CD4-positive, alpha-beta memory T cell (primary cell): Measurements from ENCODE around the gene AHDC1. TPM values are rescaled to one million over a fixed set of nuclear protein-coding genes. Genes with fewer than 3 reads are reported as not detected.

Experiments used
- CTCF ChIA-PET: fragments of 350-600 bp; sonication (Branson Sonifier 250); formaldehyde crosslinking; loops from one replicate; lab custom pipeline; 2021; ENCODE audit warnings: inconsistent platforms; ENCODE audit not compliant: partially characterized antibody; lab: Charles Lee
- POLR2A ChIA-PET: fragments of 350-600 bp; sonication (Branson Sonifier 250); formaldehyde crosslinking; loops from one replicate; lab custom pipeline; 2021; ENCODE audit not compliant: partially characterized antibody; lab: Charles Lee
- DNase-seq, 5 donors: peaks; one replicate each; pipeline versions ENCODE4 v3.0.0 to v3.0.0-alpha.2; 2020 to 2022; ENCODE audit warnings: mixed read lengths in 1 of 5
- H3K27ac ChIP-seq: one replicate; pipeline ENCODE4 v1.7.0; 2013; ENCODE audit warnings: low read depth, low read length
- H3K27me3 ChIP-seq: 2 replicates; pipeline ENCODE4 v1.7.0; 2013; ENCODE audit warnings: mild to moderate bottlenecking, low read length, moderate library complexity; ENCODE audit not compliant: insufficient read depth
- H3K36me3 ChIP-seq: 2 replicates; pipeline ENCODE4 v1.7.0; 2013; ENCODE audit warnings: mild to moderate bottlenecking, low read length, moderate library complexity; ENCODE audit not compliant: insufficient read depth
- H3K4me1 ChIP-seq: 2 replicates; pipeline ENCODE4 v1.7.0; 2013; ENCODE audit warnings: mild to moderate bottlenecking, low read length, moderate library complexity; ENCODE audit not compliant: insufficient read depth
- H3K4me3 ChIP-seq, 2 donors: one replicate each; pipeline ENCODE4 v1.7.0; 2013; ENCODE audit warnings: low read length in 2 of 2, mild to moderate bottlenecking in 1 of 2
- H3K9me3 ChIP-seq, 2 donors: one replicate each; pipeline ENCODE4 v1.7.0; 2013; ENCODE audit warnings: low read length in 2 of 2, control low read depth in 1 of 2; ENCODE audit not compliant: control insufficient read depth in 1 of 2
- H3K27ac Mint-ChIP-seq, 7 donors: one replicate each; pipeline ENCODE4 v1.8.0; 2020 to 2021; ENCODE audit warnings: mixed read lengths in 7 of 7, mild to moderate bottlenecking in 6 of 7, inconsistent platforms in 3 of 7, moderate library complexity in 3 of 7
- H3K27me3 Mint-ChIP-seq, 2 donors: one replicate each; pipeline ENCODE4 v1.8.0; 2020 to 2021; ENCODE audit warnings: mixed read lengths in 2 of 2
- H3K36me3 Mint-ChIP-seq, 2 donors: one replicate each; pipeline ENCODE4 v1.8.0; 2020 to 2021; ENCODE audit warnings: mixed read lengths in 2 of 2, inconsistent platforms in 1 of 2, mild to moderate bottlenecking in 1 of 2
- H3K4me1 Mint-ChIP-seq, 4 donors: one replicate each; pipeline ENCODE4 v1.8.0; 2020 to 2021; ENCODE audit warnings: mixed read lengths in 4 of 4, mild to moderate bottlenecking in 1 of 4
- H3K4me3 Mint-ChIP-seq, 8 donors: one replicate each; pipeline ENCODE4 v1.8.0; 2020 to 2021; ENCODE audit warnings: mixed read lengths in 8 of 8, mild to moderate bottlenecking in 7 of 8, moderate library complexity in 6 of 8, inconsistent platforms in 3 of 8
- H3K9me3 Mint-ChIP-seq, 8 donors: one replicate each; pipeline ENCODE4 v1.8.0; 2020 to 2021; ENCODE audit warnings: mixed read lengths in 8 of 8, mild to moderate bottlenecking in 5 of 8, inconsistent platforms in 3 of 8, moderate library complexity in 1 of 8
- intact Hi-C: fragments of 100-400 bp; cut with micrococcal nuclease; formaldehyde crosslinking; loops from one replicate; pipeline ENCODE4 v1.15.1; 2023
- polyA plus RNA-seq, 2 donors: library from polyadenylated mRNA; unstranded; fragments of 300-500 nt; fragmentation: Illumina TruSeq; gene quantifications; one replicate each; pipeline ENCODE4 v1.2.3, GENCODE V29; 2021
- total RNA-seq, 2 experiments: library from RNA; stranded (reverse); gene quantifications; one replicate each; pipeline ENCODE4 v1.2.3, GENCODE V29; 2021

Gene AHDC1
- total and polyA plus RNA-seq, 4 experiments from 2014 or later = 0.02 to 19.2 (median 10.0) TPM

DNA sequence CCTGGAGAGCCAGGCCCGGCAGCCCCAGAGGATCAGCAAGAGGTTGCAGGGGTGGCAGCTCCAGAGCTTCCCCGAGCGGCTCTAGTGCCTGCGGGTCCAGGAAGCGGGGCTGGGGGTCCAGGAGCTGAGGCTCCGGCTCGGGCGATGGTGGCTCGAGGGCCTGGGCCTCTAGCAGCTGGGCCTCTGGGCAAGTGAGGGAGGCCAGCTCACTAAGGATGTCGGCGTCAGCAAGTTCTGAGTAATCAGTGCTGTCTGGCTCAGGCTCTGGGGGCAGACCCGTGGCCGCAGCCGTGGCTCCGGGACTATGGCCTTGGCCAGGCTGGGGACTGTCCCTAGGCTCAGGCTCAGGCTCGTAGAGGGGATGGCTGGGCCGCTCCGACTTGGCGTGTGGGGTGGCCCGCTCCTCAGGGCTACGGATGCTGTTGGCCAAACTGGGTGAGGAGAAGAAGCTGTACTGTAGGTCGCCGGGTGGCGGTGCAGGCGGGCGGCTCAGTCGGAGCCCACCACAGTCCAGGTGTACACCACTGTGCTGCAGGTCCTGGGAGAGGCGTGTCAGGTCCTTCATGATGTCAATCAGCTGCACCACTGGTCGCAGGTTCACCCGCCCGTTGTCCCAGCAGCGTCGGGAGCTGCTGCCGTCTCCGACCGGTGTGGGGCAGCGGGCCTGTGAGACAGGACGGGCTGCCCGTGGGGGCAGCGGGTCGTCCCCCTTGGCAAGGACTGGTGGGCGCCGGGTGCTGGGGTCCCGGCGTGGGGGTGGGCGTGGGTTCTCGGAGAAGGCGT, 52.6 kb downstream of the AHDC1 start:
- Histone ChIP-seq H3K4me3 (no peak overlapping the region), H3K36me3 (no peaks in the 10 kb centered on the region), H3K27ac (no peak overlapping the region), H3K27me3 (no peaks in the 10 kb centered on the region), H3K9me3 (no peaks in the 10 kb centered on the region), H3K4me1 (peaks cover 12% of the 10 kb centered on the region)
- no peaks in the 10 kb centered on the region for H3K27me3 Mint-ChIP-seq
- peak in 1 of 5 donors; percentile 13 for DNase-seq
- H3K9me3 Mint-ChIP-seq = no peaks in the 10 kb centered on the region
- ChIA-PET POLR2A (no interaction called here), CTCF (interaction anchor here (1.9 kb wide), 1 partner anchor 27 kb away, joined by 5 read pairs; no protein-coding TSS in a partner anchor)
- peaks cover 0 to 12% of the 10 kb centered on the region in 2 donors for H3K36me3 Mint-ChIP-seq
- intact Hi-C loops = no loop called here
- H3K4me1 Mint-ChIP-seq = peaks cover 4 to 22% (median 12%) of the 10 kb centered on the region in 4 donors
- no peak overlapping the region for H3K4me3 Mint-ChIP-seq
- H3K27ac Mint-ChIP-seq = no peak overlapping the region

- Histone ChIP-seq H3K9me3 (no peaks in the 10 kb centered on the region), H3K4me1 (peaks cover 5% of the 10 kb centered on the region), H3K27me3 (no peaks in the 10 kb centered on the region), H3K27ac (no peak overlapping the region), H3K36me3 (no peaks in the 10 kb centered on the region), H3K4me3 (no peak overlapping the region)
- ChIA-PET CTCF (no interaction called here), POLR2A (no interaction called here)
- peaks cover 0 to 10% of the 10 kb centered on the region in 2 donors for H3K36me3 Mint-ChIP-seq
- no peaks in the 10 kb centered on the region for H3K9me3 Mint-ChIP-seq
- no peak overlapping the region for H3K27ac Mint-ChIP-seq
- peak in 1 of 5 donors; percentile 13 for DNase-seq
- no peaks in the 10 kb centered on the region for H3K27me3 Mint-ChIP-seq
- H3K4me3 Mint-ChIP-seq = no peak overlapping the region
- H3K4me1 Mint-ChIP-seq = peaks cover 2 to 17% (median 6%) of the 10 kb centered on the region in 4 donors
- intact Hi-C loops = no loop called here
Measured at GRCh38 chr1:27550510-27551169, 53.3 kb downstream of the AHDC1 start.

- Mint-ChIP-seq H3K36me3 (peaks cover 0 to 10% of the 10 kb centered on the region in 2 donors), H3K9me3 (no peaks in the 10 kb centered on the region), H3K4me3 (no peak overlapping the region), H3K4me1 (peaks cover 2 to 17% (median 2%) of the 10 kb centered on the region in 4 donors), H3K27ac (no peak overlapping the region), H3K27me3 (no peaks in the 10 kb centered on the region)
- H3K4me3 ChIP-seq = no peak overlapping the region
- DNase-seq = peak in 1 of 5 donors; percentile 9
- no peaks in the 10 kb centered on the region for H3K9me3 ChIP-seq
- intact Hi-C loops = no loop called here
- POLR2A ChIA-PET = no interaction called here
- H3K27ac ChIP-seq = no peak overlapping the region
- H3K36me3 ChIP-seq = no peaks in the 10 kb centered on the region
- CTCF ChIA-PET = no interaction called here
- H3K4me1 ChIP-seq = no peaks in the 10 kb centered on the region
- no peaks in the 10 kb centered on the region for H3K27me3 ChIP-seq
Measured at GRCh38 chr1:27549807-27550408, 54.0 kb downstream of the AHDC1 start.

DNA sequence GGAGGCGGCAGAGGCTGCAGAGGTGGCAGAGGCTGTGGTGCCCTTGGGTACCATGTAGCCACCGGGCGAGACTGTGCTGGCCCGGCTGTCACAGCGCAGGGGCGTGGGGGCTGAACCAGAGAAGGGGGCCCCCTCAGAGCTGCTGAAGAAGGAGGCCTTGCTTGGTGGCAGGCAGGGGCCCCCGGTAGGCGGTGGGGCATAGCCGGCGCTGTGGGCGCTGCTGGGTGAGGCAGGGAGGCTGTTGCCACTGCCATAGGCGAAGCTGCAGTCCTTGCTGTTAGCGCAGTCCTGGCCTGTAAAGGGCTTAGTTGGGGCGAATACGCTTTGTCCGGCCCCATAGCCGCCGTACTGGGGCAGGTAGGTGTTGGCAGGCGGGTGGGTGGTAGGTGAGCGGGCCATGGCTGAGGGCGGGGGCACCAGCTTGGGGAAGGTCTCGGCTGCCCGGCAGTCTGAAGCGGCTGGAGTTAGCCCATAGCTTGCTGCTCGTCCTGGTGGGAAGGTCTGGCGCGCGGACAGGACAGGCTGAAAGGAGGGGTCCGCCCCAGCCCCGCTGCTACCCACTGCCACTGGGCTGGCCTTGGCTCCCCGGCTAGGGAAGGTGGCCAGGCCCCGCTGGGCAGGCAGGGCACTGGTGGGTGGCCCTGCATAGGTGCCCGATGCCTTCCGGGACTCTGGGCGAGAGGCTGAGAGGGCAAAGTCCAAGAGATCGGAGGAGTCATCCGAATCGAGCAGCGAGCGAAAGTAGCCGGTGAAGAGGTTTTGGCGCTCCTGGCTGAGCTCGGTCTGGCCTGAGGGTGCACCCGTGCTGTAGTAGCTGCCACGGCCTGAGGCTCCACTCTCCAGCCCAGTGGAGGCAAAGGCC, 54.9 kb downstream of the AHDC1 start:
- peaks cover 0 to 11% of the 10 kb centered on the region in 2 donors for H3K36me3 Mint-ChIP-seq
- no peak overlapping the region for H3K27ac Mint-ChIP-seq
- CTCF ChIA-PET = no interaction called here
- Histone ChIP-seq H3K27ac (no peak overlapping the region), H3K27me3 (no peaks in the 10 kb centered on the region), H3K36me3 (no peaks in the 10 kb centered on the region), H3K4me3 (no peak overlapping the region), H3K4me1 (no peaks in the 10 kb centered on the region), H3K9me3 (no peaks in the 10 kb centered on the region)
- H3K4me1 Mint-ChIP-seq = peaks cover 1 to 10% (median 7%) of the 10 kb centered on the region in 4 donors
- DNase-seq = peak in 1 of 5 donors; percentile 12
- intact Hi-C loops = no loop called here
- no peaks in the 10 kb centered on the region for H3K27me3 Mint-ChIP-seq
- POLR2A ChIA-PET = no interaction called here
- no peaks in the 10 kb centered on the region for H3K9me3 Mint-ChIP-seq
- no peak overlapping the region for H3K4me3 Mint-ChIP-seq

GRCh38 chr1:27548136-27548853, 55.6 kb downstream of the AHDC1 start:
- H3K27ac ChIP-seq = no peak overlapping the region
- CTCF ChIA-PET = no interaction called here
- peak in 1 of 5 donors; percentile 25 for DNase-seq
- Mint-ChIP-seq H3K27me3 (no peaks in the 10 kb centered on the region), H3K9me3 (no peaks in the 10 kb centered on the region), H3K27ac (no peak overlapping the region), H3K36me3 (peaks cover 0 to 10% of the 10 kb centered on the region in 2 donors), H3K4me3 (no peak overlapping the region), H3K4me1 (peaks cover 0 to 9% (median 6%) of the 10 kb centered on the region in 4 donors)
- no peaks in the 10 kb centered on the region for H3K9me3 ChIP-seq
- intact Hi-C loops = no loop called here
- no peaks in the 10 kb centered on the region for H3K27me3 ChIP-seq
- no peaks in the 10 kb centered on the region for H3K4me1 ChIP-seq
- POLR2A ChIA-PET = no interaction called here
- H3K4me3 ChIP-seq = no peak overlapping the region
- no peaks in the 10 kb centered on the region for H3K36me3 ChIP-seq

DNA sequence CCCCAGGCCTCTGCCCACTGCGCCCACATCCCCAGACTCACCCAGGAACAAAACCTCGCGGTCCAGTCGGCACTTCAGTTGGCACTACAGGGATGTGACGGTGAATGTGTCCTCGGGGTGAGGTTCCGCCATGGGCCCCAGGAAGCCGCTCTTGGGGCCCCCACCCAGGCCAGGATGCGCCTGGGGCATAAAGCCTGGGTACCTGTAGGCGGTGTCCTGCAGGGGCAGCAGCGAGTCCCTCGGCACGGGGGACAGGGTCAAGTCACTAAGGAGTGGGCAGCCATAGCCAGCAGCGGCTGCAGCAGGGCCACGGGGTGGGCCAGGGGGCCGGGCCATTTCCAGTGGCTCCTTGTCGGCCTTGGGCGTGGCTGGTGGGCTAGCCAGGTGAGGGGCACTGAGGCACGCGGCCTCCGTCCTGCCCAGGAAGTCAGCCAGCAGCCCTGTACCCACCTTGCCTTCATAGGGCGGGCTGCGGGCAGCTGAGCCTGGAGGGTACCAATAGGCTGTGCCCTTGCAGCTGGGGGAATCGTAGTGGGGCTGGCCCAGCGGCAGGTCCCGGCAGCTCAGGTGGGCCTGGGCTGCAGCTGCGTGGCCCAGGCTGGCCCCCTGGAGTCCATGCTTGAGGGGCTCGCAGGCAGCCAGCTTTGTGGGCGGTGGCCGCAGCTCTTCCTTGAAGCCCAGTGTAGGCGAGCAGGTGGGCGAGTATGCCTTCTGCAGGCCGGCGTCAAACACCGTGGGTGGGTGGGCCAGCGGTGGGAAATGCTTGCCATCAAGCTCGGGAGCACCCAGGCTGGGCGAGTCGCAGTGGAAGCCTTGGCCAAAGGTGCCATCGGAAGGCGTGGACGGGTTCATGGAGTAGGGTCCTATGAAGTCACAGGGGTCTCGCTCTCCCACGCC, 56.5 kb downstream of the AHDC1 start:
- intact Hi-C loops = no loop called here

More for the DNA sequence above, 56.5 kb downstream of the AHDC1 start:
- POLR2A ChIA-PET = no interaction called here
- H3K27ac Mint-ChIP-seq = peak overlapping the region in 1 of 7 donors; percentile 60
- H3K4me1 Mint-ChIP-seq = peaks cover under 1 to 11% (median 8%) of the 10 kb centered on the region in 4 donors
- CTCF ChIA-PET = interaction anchor here (0.7 to 4.3 kb wide), 2 partner anchors 10 to 151 kb away, joined by 6 to 27 read pairs; no protein-coding TSS in a partner anchor
- H3K9me3 Mint-ChIP-seq = no peaks in the 10 kb centered on the region
- DNase-seq = peak in 1 of 5 donors; percentile 29
- H3K27me3 ChIP-seq = no peaks in the 10 kb centered on the region
- peaks cover 0 to 10% of the 10 kb centered on the region in 2 donors for H3K36me3 Mint-ChIP-seq
- H3K4me1 ChIP-seq = no peaks in the 10 kb centered on the region
- H3K4me3 ChIP-seq = no peak overlapping the region
- no peak overlapping the region for H3K4me3 Mint-ChIP-seq
- no peaks in the 10 kb centered on the region for H3K36me3 ChIP-seq
- no peak overlapping the region for H3K27ac ChIP-seq
- H3K27me3 Mint-ChIP-seq = no peaks in the 10 kb centered on the region
- H3K9me3 ChIP-seq = no peaks in the 10 kb centered on the region
